GM21526 (cell line): ENCODE data around the gene TCF7L2.

ENCODE experiments used
- ATAC-seq: cut with Tn5 transposase; IDR thresholded peaks from one replicate; pipeline ENCODE4 v1.9.1; 2021; ENCODE audit warnings: moderate library complexity; ENCODE audit not compliant: unreplicated experiment, low FRiP score

The TCF7L2 gene

DNA sequence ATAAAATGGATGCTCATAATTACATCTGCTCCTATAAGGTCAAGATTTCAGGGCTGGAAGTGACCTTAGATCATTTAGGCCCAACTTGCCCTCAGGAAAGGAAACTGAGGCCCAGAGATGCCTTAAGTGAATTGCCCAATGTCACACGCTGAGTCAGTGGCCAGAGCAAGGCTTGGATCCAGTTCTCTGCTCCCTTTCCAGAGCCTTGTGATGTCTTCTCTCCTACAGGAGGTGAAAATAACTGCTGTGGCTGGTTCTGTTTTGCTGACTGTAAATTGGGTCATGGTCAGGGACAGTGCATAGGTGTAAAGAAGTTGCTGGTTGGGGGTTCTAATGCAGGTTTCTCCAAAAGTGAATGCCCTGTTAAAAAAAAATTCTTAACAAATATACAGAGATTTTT lies 91.3 kb downstream of the TCF7L2 start:
- ATAC-seq = no peak

DNA sequence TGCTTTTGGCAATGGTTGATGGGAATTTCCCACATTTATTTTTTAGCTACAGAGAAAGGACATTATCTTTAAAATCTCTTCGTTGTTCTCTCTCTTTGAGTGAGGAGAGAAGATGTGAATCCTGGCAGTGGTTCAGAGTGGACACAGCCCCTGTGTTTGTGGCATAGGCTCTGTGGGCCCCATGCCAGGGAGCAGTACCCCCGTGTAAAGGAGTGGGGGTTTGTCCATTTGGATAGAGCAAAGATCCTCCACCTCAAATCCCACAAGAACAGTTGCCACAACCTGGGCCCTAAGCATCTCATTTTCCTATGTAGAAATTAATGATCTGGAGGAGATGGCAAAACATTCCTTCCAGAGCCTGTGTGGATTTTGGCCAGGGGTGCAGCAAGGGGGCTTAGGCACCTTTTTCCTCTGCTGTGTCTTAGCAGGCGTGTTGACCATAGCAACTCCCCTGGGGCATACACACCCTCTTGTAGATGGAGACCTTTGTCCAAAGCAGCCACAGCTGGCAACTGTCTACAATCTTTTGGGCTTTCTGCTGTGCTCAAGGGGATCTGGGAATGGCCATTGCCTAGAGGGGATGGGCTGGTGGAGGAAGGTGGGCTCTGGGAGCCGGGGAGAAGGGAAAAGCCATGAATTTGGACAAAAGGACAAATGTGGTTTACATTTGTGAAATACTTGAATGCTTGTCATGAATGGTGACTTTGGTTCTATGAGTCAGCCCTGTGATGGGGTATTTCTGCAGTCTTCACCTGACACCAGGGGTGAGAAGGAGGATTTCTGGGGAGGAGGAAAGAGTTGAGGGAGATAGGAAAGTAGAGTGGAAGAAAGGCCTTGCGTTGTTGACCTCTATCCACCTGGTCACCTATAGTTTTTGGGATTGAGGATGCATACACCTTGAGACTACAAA lies 92.0 kb downstream of the TCF7L2 start:
- ATAC-seq = no peak

GRCh38 chr10:113042868-113043267 lies 92.8 kb downstream of the TCF7L2 start:
- no peak for ATAC-seq

DNA sequence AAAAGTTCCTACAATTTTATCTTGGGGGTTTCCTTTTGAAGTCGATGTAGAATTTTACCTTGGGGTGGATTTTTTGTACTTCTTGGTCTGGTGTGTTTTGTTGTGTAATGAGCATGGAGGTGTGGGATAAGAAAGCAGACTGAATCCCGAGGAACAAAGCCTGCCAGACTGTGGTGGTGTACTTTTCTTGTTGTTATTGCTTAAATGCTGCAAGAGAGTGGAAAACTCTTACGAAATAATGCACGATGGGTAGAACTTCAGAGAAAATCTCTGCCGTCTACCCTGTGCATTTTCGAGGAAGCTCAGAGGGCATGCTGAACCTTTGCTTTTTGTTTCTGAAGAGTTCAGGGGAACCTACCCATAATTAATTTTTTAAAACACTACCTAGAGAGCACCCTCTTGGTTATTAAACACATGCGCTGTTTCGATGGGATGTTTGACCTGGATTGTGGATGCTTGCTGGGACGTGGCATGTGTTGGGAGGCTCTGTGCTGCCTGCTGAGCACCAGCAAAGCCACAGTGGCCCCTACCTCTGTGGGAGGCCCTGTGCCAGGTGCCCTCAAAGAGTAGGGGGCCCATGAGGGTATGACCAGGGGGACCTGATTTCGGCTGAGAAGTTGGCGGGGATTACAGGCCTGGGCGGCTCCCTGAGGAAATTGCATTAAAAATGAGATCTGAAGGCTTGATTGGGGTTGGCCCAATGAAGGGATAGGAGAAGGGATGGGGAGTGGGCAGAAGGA lies 94.1 kb downstream of the TCF7L2 start:
- no peak for ATAC-seq

GRCh38 chr10:113045147-113046055 lies 95.4 kb downstream of the TCF7L2 start:
- no peak for ATAC-seq

DNA sequence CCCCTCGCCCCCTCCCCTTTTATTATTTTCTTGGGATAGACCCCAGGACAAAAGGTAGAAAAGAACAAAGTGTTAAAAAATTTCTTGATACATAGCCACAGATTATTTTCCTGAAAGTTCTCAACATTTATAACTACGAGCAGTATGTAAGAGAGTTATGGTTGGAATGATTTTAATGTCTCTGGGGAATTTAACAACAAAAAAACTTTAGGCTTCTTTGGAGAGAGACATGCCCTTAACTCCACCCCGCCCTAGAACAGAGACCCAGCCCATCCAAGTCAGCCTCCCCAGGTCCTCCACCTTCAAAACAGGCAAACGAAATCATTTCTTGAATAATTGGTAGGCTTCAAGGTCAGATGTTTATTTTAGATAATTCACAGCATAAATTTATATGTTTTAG lies 97.1 kb downstream of the TCF7L2 start:
- no peak for ATAC-seq

DNA sequence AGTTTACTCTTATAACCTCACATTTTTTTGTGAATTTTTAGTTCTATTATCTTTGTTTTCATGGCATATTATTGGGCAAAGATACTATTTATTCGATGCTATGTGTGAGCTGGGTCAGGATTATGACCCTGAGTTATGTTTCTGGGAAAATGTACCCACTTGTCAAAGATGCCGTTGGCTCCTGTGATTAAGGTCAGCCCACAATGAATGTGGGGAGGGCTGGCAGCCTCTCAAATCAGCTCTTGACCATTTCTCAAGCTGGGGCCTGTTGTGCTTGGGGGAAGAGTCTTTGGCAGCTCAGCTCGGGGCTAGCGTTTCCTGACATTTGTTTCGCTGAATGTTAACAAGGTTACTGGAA lies 97.5 kb downstream of the TCF7L2 start:
- ATAC-seq = no peak

- ATAC-seq = no peak
These were observed 98.1 kb downstream of the TCF7L2 start for GRCh38 chr10:113047963-113048781.

- ATAC-seq = no peak
These were observed 99.8 kb downstream of the TCF7L2 start for GRCh38 chr10:113049881-113050280.

DNA sequence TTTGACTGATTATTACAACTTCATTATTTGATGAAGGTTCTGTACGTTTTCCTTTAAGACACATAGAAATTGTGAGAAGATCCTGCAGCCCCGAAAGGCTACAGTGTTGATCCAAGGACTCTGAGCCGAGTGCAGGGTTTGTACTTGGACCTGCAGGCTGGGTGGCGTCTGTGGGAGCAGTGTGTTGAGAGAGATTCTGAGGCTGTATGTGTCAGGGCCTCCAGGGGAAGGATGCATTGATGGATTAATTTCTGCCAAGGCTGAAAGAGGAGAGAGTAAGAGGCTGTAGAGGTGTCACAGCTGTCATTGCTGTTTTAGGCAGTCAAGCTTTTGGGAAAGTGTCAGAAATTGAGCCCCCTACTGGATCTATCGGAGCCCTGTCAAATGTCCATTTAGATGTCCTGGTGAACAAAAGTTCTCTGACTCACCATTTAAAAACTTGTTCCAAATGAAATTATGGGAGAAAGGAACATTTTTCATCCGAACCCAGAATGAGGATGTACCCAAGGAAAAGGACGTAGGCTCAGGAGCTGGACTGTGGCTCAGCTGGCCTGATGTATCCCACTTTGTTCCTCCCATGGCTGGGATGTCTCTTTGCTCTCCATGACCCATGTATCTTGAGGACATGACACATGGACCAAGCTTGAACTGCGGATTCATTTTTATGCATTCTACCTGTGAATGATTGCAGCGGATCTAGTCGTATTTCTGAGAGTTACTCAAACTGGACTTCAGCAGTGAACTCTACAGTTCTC lies 102.2 kb downstream of the TCF7L2 start:
- ATAC-seq = no peak

DNA sequence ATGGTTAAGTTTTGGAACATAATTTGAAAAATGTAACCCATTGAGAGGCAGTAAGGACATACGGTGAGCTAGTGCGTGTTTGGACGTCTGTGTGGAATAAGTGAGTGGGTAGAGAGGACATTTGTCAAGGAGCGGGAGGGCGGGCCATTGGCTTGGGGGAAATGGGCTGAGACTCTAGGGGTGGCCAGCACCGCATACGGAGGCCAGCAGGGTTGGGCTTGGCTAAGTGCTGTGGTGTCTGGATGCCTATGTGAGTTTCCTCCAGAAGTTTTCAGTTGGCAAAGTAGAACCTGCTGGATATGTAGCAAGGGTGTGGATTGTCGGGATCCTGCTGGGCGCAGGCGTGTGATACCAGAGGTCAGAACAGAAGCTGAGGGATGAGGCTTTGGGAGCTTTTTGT lies 103.0 kb downstream of the TCF7L2 start:
- no peak for ATAC-seq

DNA sequence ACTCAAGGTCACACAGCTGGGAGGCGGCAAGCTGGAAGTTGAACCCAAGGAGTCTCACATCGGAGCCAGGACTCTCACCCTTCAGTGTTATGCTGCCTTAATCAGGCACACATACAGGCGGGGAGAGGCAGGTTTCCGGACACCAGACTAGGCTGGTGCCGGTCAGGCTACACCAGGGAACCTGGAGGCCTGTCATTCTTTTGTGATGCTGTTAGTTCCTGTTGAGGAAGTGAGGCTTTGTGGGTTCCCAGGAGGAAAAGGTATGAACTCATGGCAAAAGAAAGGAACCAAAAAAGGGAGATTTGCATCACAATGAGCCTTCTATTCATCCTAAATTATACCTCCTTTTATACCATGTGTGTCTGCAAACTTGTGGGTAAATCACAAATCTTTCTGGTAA lies 103.8 kb downstream of the TCF7L2 start:
- no peak for ATAC-seq

- ATAC-seq = no peak
These were observed 105.4 kb downstream of the TCF7L2 start for GRCh38 chr10:113055458-113055857.

- no peak for ATAC-seq
These were observed 106.0 kb downstream of the TCF7L2 start for GRCh38 chr10:113056030-113056429.

GRCh38 chr10:113056441-113057021 lies 106.5 kb downstream of the TCF7L2 start:
- ATAC-seq = no peak

DNA sequence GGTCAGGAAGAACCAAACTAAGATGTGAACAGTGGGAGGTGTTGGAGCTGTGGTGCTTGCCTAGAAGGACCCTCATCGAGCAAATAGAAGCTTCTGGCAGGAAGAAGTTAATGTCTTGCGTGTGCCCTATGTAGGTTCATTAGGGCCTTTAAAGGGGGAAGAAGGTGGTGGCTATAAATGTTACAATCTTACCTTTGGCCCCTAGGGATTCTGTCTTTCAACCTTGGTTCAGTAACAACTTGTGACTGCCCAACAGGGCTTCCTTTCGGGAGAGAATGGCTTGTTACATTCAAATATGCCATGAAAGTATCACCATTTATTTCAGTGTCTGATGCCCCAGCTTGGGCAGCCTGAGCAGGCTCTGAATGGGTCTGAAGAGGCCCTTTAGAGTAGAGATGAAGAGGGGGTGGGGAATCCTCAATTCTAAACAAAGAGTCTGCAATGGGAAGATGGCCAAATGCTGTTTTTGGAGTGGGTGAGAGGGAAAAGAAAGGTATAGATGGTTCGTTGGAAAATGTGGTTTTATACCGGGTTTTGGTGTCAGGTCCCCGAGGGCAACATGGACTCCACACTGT lies 108.0 kb downstream of the TCF7L2 start:
- no peak for ATAC-seq

- ATAC-seq = no peak
These were observed 108.7 kb downstream of the TCF7L2 start for GRCh38 chr10:113058523-113059370.

DNA sequence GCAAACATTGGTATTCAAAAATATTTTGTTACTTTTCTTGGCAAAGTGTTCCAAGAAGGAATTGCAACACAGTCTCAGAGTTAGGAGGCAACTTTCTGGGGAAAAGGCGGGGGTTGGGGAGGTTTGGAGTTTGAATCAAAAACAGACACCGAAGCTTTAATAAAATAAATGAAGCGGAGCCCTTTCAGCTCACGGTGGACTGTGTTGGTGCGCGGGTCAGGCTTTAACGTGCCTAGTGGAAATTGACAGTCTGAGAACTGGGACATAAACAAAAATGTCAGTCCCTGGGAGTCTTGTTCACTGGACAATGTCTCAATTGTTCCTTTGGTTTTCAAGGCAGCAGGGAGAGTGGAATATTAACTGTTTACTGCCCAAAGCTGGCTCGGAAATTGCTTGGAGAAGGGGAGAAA lies 109.3 kb downstream of the TCF7L2 start:
- no peak for ATAC-seq
